Trophoblast cell (in vitro differentiated cells and primary cell): ENCODE data around the gene TRIM24.
A peak's percentile ranks its signal among the peaks of the same experiment; 100 is the strongest.

Experiments
- DNase-seq, 2 donors: peaks; one replicate each; pipeline ENCODE4 v3.0.0-alpha.2; 2016
- H2AFZ ChIP-seq: 2 replicates; pipeline ENCODE4 v1.6.1; 2013; ENCODE audit warnings: low read length, moderate library complexity, mild to moderate bottlenecking; ENCODE audit not compliant: insufficient read depth, poor library complexity
- H2AK5ac ChIP-seq: 2 replicates; pipeline ENCODE4 v1.6.1; 2013; ENCODE audit warnings: mild to moderate bottlenecking, low read length
- H2BK120ac ChIP-seq: 2 replicates; pipeline ENCODE4 v1.6.1; 2013; ENCODE audit warnings: low read length, mild to moderate bottlenecking, moderate library complexity; ENCODE audit not compliant: insufficient read depth, poor library complexity
- H2BK12ac ChIP-seq: 2 replicates; pipeline ENCODE4 v1.6.1; 2013; ENCODE audit warnings: mild to moderate bottlenecking, low read length, moderate library complexity
- H2BK5ac ChIP-seq: 2 replicates; pipeline ENCODE4 v1.6.1; 2013; ENCODE audit warnings: low read length, low read depth, moderate library complexity, mild to moderate bottlenecking; ENCODE audit not compliant: poor library complexity
- H3K14ac ChIP-seq: 2 replicates; pipeline ENCODE4 v1.6.1; 2013; ENCODE audit warnings: mild to moderate bottlenecking, low read length
- H3K18ac ChIP-seq: 2 replicates; pipeline ENCODE4 v1.6.1; 2013; ENCODE audit warnings: mild to moderate bottlenecking, low read length
- H3K23ac ChIP-seq: 2 replicates; pipeline ENCODE4 v1.6.1; 2013; ENCODE audit warnings: low read length
- H3K27ac ChIP-seq: 2 replicates; pipeline ENCODE4 v1.5.1; 2013; ENCODE audit warnings: low read depth, mild to moderate bottlenecking, inconsistent platforms, low read length, moderate library complexity
- H3K27me3 ChIP-seq: 2 replicates; pipeline ENCODE4 v1.6.1; 2013; ENCODE audit warnings: inconsistent platforms, mild to moderate bottlenecking, low read length, moderate library complexity; ENCODE audit not compliant: insufficient read depth
- H3K36me3 ChIP-seq, 2 experiments: 1 replicate in 1 of 2; 2 replicates in 1 of 2; pipeline ENCODE4 v1.6.1; 2013; ENCODE audit warnings: low read length in 2 of 2, mild to moderate bottlenecking in 2 of 2, moderate library complexity in 1 of 2; ENCODE audit not compliant: insufficient read depth in 2 of 2, control insufficient read depth in 1 of 2
- H3K4ac ChIP-seq: 2 replicates; pipeline ENCODE4 v1.6.1; 2013; ENCODE audit warnings: low read depth, mild to moderate bottlenecking, low read length, moderate library complexity
- H3K4me1 ChIP-seq, 2 experiments: 1 replicate in 1 of 2; 2 replicates in 1 of 2; pipeline ENCODE4 v1.6.1; 2013; ENCODE audit warnings: low read length in 2 of 2, mild to moderate bottlenecking in 2 of 2, moderate library complexity in 1 of 2; ENCODE audit not compliant: insufficient read depth in 2 of 2, control insufficient read depth in 1 of 2
- H3K4me2 ChIP-seq: 2 replicates; pipeline ENCODE4 v1.6.1; 2013; ENCODE audit warnings: inconsistent platforms, mild to moderate bottlenecking, low read length, moderate library complexity
- H3K4me3 ChIP-seq: 2 replicates; pipeline ENCODE4 v1.5.1; 2013; ENCODE audit warnings: mild to moderate bottlenecking, low read depth, low read length, inconsistent platforms
- H3K79me1 ChIP-seq: one replicate; pipeline ENCODE4 v1.6.1; 2013; ENCODE audit warnings: low read length
- H3K79me2 ChIP-seq: 2 replicates; pipeline ENCODE4 v1.6.1; 2013; ENCODE audit warnings: low read length, mild to moderate bottlenecking; ENCODE audit not compliant: control insufficient read depth, insufficient read depth, poor library complexity
- H3K9ac ChIP-seq: 2 replicates; pipeline ENCODE4 v1.6.1; 2013; ENCODE audit warnings: mild to moderate bottlenecking, low read length
- H3K9me3 ChIP-seq: 2 replicates; pipeline ENCODE4 v1.6.1; 2013; ENCODE audit warnings: low read depth, mild to moderate bottlenecking, control low read depth, inconsistent platforms, low read length; ENCODE audit not compliant: insufficient read depth
- H4K12ac ChIP-seq: 2 replicates; pipeline ENCODE4 v1.6.1; 2013; ENCODE audit warnings: low read depth, mild to moderate bottlenecking, low read length, moderate library complexity
- H4K8ac ChIP-seq: 2 replicates; pipeline ENCODE4 v1.6.1; 2013; ENCODE audit warnings: low read depth, mild to moderate bottlenecking, low read length, moderate library complexity
- H4K91ac ChIP-seq: one replicate; pipeline ENCODE4 v1.6.1; 2013; ENCODE audit warnings: low read depth, mild to moderate bottlenecking, low read length, moderate library complexity
- WGBS: extraction: QIAGEN DNeasy Blood & Tissue Kit; methylation state at CpG from one replicate; pipeline ENCODE4 v1.1.7; 2013; ENCODE audit warnings: missing lambda C conversion rate; ENCODE audit not compliant: insufficient read length, insufficient coverage; ENCODE audit errors: extremely low coverage; 5-methylcytosine and 5-hydroxymethylcytosine counted together

TRIM24 gene

GRCh38 chr7:138512885-138513284, 52.8 kb downstream of the TRIM24 start:
- no peak overlapping the region for H2BK120ac ChIP-seq
- WGBS, result no CpG with 5 or more reads among the region's 1 CpG

GRCh38 chr7:138513344-138513871, 53.3 kb downstream of the TRIM24 start:
- Histone ChIP-seq H2BK12ac (no peak overlapping the region), H2BK120ac (no peak overlapping the region)
- WGBS, result no CpG with 5 or more reads among the region's 4 CpGs

More at GRCh38 chr7:138512885-138513284, 52.8 kb downstream of the TRIM24 start:
- Histone ChIP-seq H3K27ac (no peak overlapping the region), H3K23ac (no peak overlapping the region), H2BK12ac (no peak overlapping the region), H3K79me2 (no peaks in the 10 kb centered on the region), H2AK5ac (no peak overlapping the region), H3K4me3 (no peak overlapping the region), H3K79me1 (no peaks in the 10 kb centered on the region), H3K4me2 (no peak overlapping the region), H4K91ac (no peak overlapping the region), H3K4ac (peak overlapping the region; percentile 73), H4K12ac (no peak overlapping the region), H2AFZ (no peak overlapping the region), H3K14ac (no peak overlapping the region), H2BK5ac (no peak overlapping the region), H4K8ac (no peak overlapping the region), H3K18ac (no peak overlapping the region), H3K9me3 (peaks cover 9% of the 10 kb centered on the region), H3K4me1 (peaks cover 3 to 6% of the 10 kb centered on the region in 2 experiments), H3K9ac (no peak overlapping the region), H3K36me3 (peaks cover 31 to 40% of the 10 kb centered on the region in 2 experiments), H3K27me3 (no peaks in the 10 kb centered on the region)
- no peak for DNase-seq

DNA sequence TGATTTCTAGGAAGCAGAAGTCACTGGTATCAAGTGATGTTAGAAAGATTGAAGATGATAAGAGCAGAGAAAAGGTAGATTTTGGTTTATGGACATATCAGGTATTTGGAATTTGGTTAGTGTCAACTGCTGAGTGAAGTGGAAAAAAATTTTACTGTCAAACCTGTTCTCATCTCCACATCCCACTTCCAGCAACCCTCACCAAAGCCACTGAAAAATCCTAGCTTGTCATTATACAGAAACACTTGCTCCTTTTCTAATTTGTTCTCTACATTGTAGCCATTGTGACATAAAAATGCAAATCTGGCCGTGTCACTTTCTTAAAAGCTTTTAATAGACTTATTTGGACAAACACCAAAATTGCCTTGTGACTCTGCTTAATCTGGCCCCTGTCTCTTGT, 54.0 kb downstream of the TRIM24 start:
- no peak overlapping the region for H2AK5ac ChIP-seq
- H3K79me2 ChIP-seq, result no peaks in the 10 kb centered on the region
- H3K27ac ChIP-seq, result no peak overlapping the region
- no peak overlapping the region for H2BK12ac ChIP-seq
- no CpG with 5 or more reads among the region's 1 CpG for WGBS
- no peaks in the 10 kb centered on the region for H3K79me1 ChIP-seq
- no peak overlapping the region for H4K8ac ChIP-seq
- H2BK5ac ChIP-seq, result no peak overlapping the region
- no peak overlapping the region for H2AFZ ChIP-seq
- no peak overlapping the region for H4K12ac ChIP-seq
- no peak overlapping the region for H3K18ac ChIP-seq
- H3K9ac ChIP-seq, result no peak overlapping the region
- no peak overlapping the region for H3K4me2 ChIP-seq
- peaks cover 3 to 6% of the 10 kb centered on the region in 2 experiments for H3K4me1 ChIP-seq
- H3K23ac ChIP-seq, result no peak overlapping the region
- H4K91ac ChIP-seq, result no peak overlapping the region
- H3K14ac ChIP-seq, result no peak overlapping the region
- no peak for DNase-seq
- no peak overlapping the region for H3K4me3 ChIP-seq
- H3K9me3 ChIP-seq, result peaks cover 9% of the 10 kb centered on the region
- H3K27me3 ChIP-seq, result no peaks in the 10 kb centered on the region
- peaks cover 34 to 44% of the 10 kb centered on the region in 2 experiments for H3K36me3 ChIP-seq
- H2BK120ac ChIP-seq, result no peak overlapping the region
- H3K4ac ChIP-seq, result peak overlapping the region; percentile 73

More at GRCh38 chr7:138513344-138513871, 53.3 kb downstream of the TRIM24 start:
- Histone ChIP-seq H3K27ac (no peak overlapping the region), H3K27me3 (no peaks in the 10 kb centered on the region), H3K9ac (no peak overlapping the region), H2AFZ (no peak overlapping the region), H3K4ac (peak overlapping the region; percentile 10), H3K9me3 (peaks cover 9% of the 10 kb centered on the region), H3K36me3 (peaks cover 31 to 40% of the 10 kb centered on the region in 2 experiments), H4K91ac (no peak overlapping the region), H3K14ac (no peak overlapping the region), H3K79me2 (no peaks in the 10 kb centered on the region), H3K4me3 (no peak overlapping the region), H2AK5ac (no peak overlapping the region), H3K4me2 (no peak overlapping the region), H2BK5ac (no peak overlapping the region), H3K18ac (no peak overlapping the region), H4K12ac (no peak overlapping the region), H3K23ac (no peak overlapping the region), H3K4me1 (peaks cover 3 to 6% of the 10 kb centered on the region in 2 experiments), H3K79me1 (no peaks in the 10 kb centered on the region), H4K8ac (no peak overlapping the region)
- no peak for DNase-seq

DNA sequence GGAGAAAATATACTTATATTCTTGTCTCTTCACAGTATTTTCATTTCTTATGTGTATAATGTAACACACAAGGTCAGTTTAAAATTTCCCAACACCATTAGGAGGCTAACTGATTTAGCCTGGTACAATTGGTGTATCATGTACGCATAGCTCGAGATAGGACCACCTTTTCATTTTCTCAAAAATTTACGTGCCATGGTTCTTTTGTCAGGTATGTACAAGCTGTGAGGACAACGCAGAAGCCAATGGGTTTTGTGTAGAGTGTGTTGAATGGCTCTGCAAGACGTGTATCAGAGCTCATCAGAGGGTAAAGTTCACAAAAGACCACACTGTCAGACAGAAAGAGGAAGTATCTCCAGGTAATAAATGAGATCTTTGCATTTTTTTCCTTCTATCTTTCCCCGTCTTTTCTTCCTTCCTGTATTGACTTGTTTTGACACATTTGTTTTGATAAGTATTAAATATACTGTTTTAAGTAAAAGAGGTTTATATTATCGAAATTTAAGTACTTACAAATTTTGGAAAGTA, 55.0 kb downstream of the TRIM24 start:
- no peak overlapping the region for H3K23ac ChIP-seq
- no peak overlapping the region for H4K12ac ChIP-seq
- DNase-seq, result no peak
- no peak overlapping the region for H4K8ac ChIP-seq
- H3K79me1 ChIP-seq, result no peaks in the 10 kb centered on the region
- no peak overlapping the region for H3K9ac ChIP-seq
- H2BK5ac ChIP-seq, result no peak overlapping the region
- no peak overlapping the region for H2BK12ac ChIP-seq
- no peak overlapping the region for H2AFZ ChIP-seq
- no peak overlapping the region for H4K91ac ChIP-seq
- H3K79me2 ChIP-seq, result no peaks in the 10 kb centered on the region
- no peak overlapping the region for H3K4me3 ChIP-seq
- peaks cover 34 to 48% of the 10 kb centered on the region in 2 experiments for H3K36me3 ChIP-seq
- no peak overlapping the region for H3K18ac ChIP-seq
- no peaks in the 10 kb centered on the region for H3K27me3 ChIP-seq
- no peak overlapping the region for H2AK5ac ChIP-seq
- no peak overlapping the region for H3K4me2 ChIP-seq
- H3K4me1 ChIP-seq, result peaks cover 3 to 6% of the 10 kb centered on the region in 2 experiments
- H3K27ac ChIP-seq, result no peak overlapping the region
- H2BK120ac ChIP-seq, result no peak overlapping the region
- WGBS, result no CpG with 5 or more reads among the region's 7 CpGs
- no peak overlapping the region for H3K14ac ChIP-seq
- peaks cover 9% of the 10 kb centered on the region for H3K9me3 ChIP-seq
- H3K4ac ChIP-seq, result no peak overlapping the region
